K562 (cell line): Measurements from ENCODE around the gene TOP3A. TPM values are rescaled to one million over a fixed set of nuclear protein-coding genes. Genes with fewer than 3 reads are reported as not detected.
A peak's percentile ranks its signal among the peaks of the same experiment; 100 is the strongest.

Source experiments
- KLF6 ChIP-seq: fragments of 250-450 bp; sonication (Bioruptor Pico); IDR thresholded peaks from 2 replicates; pipeline ENCODE4 v1.4.0; 2020; ENCODE audit warnings: mild to moderate bottlenecking, moderate library complexity, borderline replicate concordance
- NFIC ChIP-seq: fragments of 450-650 bp; IDR thresholded peaks from 2 replicates; pipeline ENCODE4 v1.6.1; 2017; ENCODE audit warnings: mild to moderate bottlenecking, inconsistent platforms
- PURB ChIP-seq: sonication (generic); formaldehyde crosslinking; IDR thresholded peaks from 2 replicates; pipeline ENCODE4 v1.9.0; 2021; ENCODE audit warnings: low read depth, mild to moderate bottlenecking, missing genetic modification reagents
- REST ChIP-seq, 2 experiments: fragments of 450-650 bp; formaldehyde crosslinking in 1 of 2; IDR thresholded peaks; 2 replicates each; pipeline versions ENCODE4 v1.4.0 to v1.6.1; 2014 to 2020; ENCODE audit warnings: mild to moderate bottlenecking in 2 of 2, borderline replicate concordance in 1 of 2, low read depth in 1 of 2
- SIRT6 ChIP-seq: IDR thresholded peaks from one replicate; pipeline ENCODE4 v1.6.1; 2012; ENCODE audit warnings: low read depth, mild to moderate bottlenecking, control low read depth, inconsistent platforms, low read length, moderate library complexity
- SRF ChIP-seq, 2 experiments: fragments of 250-450, 450-650 bp in 1 of 2; sonication (Bioruptor Pico) in 1 of 2; sonication (generic) in 1 of 2; formaldehyde crosslinking; IDR thresholded peaks; 2 replicates each; pipeline versions ENCODE4 v1.5.0 to v1.5.1; 2020 to 2022; ENCODE audit warnings: mild to moderate bottlenecking in 1 of 2, missing genetic modification reagents in 1 of 2
- ZNF232 ChIP-seq: sonication (generic); formaldehyde crosslinking; IDR thresholded peaks from 2 replicates; pipeline ENCODE4 v1.8.0; 2022; ENCODE audit warnings: mild to moderate bottlenecking, missing genetic modification reagents
- ZNF57 ChIP-seq: fragments of 450-650 bp; formaldehyde crosslinking; IDR thresholded peaks from 2 replicates; pipeline ENCODE4 v1.4.0; 2020; ENCODE audit warnings: mild to moderate bottlenecking, moderate library complexity
- ZNF668 ChIP-seq: fragments of 250-450 bp; sonication (Bioruptor Pico); IDR thresholded peaks from 2 replicates; pipeline ENCODE4 v1.8.0; 2022; ENCODE audit warnings: mild to moderate bottlenecking, inconsistent platforms
- polyA plus RNA-seq, 8 experiments: library from polyadenylated mRNA; depleted of rRNA in 4 of 8; stranded (reverse) in 5 of 8; unstranded in 3 of 8; fragments of >200 nt; fragmentation: Nextera tagmentation in 2 of 8; fragmentation: Illumina TruSeq in 1 of 8; extraction: Ambion mirVana in 2 of 8; extraction: Trizol in 1 of 8; gene quantifications; 2 replicates each; pipeline versions ENCODE4 v1.2.1 to v1.2.3, GENCODE V29; 2011 to 2014; ENCODE audit warnings: inconsistent platforms in 1 of 8, missing spikeins in 1 of 8
- total RNA-seq, 7 experiments: library from RNA; depleted of rRNA in 6 of 7; stranded (reverse); fragments of >200 nt in 6 of 7; fragmentation: Illumina TruSeq in 2 of 7; extraction: Trizol in 2 of 7; gene quantifications; 2 replicates each; pipeline versions ENCODE4 v1.2.1 to v1.2.3, GENCODE V29; 2011 to 2021; ENCODE audit warnings: low replicate concordance in 1 of 7
- TF ChIP-seq, protein P1 (sequence below): fragments of 450-650 bp; IDR thresholded peaks from 2 replicates; pipeline ENCODE4 v1.6.1; 2016; ENCODE audit warnings: low read depth

Gene TOP3A
- total and polyA plus RNA-seq, 9 of the 15 experiments (the other 6 are each of a cell fraction or from before 2014, with no cell fraction given) = 5.2 to 49.7 (median 24.7) TPM

- TF ChIP-seq, protein P1, sequence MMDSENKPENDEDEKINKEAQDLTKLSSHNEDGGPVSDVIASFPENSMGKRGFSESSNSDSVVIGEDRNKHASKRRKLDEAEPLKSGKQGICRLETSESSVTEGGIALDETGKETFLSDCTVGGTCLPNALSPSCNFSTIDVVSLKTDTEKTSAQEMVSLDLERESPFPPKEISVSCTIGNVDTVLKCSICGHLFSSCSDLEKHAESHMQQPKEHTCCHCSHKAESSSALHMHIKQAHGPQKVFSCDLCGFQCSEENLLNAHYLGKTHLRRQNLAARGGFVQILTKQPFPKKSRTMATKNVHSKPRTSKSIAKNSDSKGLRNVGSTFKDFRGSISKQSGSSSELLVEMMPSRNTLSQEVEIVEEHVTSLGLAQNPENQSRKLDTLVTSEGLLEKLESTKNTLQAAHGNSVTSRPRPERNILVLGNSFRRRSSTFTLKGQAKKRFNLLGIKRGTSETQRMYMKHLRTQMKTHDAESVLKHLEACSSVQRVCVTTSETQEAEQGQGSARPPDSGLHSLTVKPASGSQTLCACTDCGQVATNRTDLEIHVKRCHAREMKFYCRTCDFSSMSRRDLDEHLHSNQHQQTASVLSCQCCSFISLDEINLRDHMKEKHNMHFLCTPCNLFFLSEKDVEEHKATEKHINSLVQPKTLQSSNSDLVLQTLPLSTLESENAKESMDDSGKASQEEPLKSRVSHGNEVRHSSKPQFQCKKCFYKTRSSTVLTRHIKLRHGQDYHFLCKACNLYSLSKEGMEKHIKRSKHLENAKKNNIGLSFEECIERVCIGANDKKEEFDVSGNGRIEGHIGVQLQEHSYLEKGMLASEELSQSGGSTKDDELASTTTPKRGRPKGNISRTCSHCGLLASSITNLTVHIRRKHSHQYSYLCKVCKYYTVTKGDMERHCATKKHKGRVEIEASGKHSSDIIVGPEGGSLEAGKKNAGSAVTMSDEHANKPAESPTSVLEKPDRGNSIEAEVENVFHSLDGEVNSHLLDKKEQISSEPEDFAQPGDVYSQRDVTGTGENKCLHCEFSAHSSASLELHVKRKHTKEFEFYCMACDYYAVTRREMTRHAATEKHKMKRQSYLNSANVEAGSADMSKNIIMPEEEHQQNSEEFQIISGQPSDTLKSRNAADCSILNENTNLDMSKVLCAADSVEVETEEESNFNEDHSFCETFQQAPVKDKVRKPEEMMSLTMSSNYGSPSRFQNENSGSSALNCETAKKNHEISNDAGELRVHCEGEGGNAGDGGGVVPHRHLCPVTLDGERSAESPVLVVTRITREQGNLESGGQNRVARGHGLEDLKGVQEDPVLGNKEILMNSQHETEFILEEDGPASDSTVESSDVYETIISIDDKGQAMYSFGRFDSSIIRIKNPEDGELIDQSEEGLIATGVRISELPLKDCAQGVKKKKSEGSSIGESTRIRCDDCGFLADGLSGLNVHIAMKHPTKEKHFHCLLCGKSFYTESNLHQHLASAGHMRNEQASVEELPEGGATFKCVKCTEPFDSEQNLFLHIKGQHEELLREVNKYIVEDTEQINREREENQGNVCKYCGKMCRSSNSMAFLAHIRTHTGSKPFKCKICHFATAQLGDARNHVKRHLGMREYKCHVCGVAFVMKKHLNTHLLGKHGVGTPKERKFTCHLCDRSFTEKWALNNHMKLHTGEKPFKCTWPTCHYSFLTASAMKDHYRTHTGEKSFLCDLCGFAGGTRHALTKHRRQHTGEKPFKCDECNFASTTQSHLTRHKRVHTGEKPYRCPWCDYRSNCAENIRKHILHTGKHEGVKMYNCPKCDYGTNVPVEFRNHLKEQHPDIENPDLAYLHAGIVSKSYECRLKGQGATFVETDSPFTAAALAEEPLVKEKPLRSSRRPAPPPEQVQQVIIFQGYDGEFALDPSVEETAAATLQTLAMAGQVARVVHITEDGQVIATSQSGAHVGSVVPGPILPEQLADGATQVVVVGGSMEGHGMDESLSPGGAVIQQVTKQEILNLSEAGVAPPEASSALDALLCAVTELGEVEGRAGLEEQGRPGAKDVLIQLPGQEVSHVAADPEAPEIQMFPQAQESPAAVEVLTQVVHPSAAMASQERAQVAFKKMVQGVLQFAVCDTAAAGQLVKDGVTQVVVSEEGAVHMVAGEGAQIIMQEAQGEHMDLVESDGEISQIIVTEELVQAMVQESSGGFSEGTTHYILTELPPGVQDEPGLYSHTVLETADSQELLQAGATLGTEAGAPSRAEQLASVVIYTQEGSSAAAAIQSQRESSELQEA = peak; percentile 83
- TF ChIP-seq REST (IDR thresholded peaks at IDR 0.05; ENCODE audit: borderline replicate concordance) = peak; percentile 83
- no peak for TF ChIP-seq REST (CRISPR knock-in tag; IDR thresholded peaks at IDR 0.05; ENCODE audit: low read depth)
- TF ChIP-seq PURB (CRISPR knock-in tag) = no peak
- TF ChIP-seq ZNF668 (CRISPR knock-in tag) = no peak
- 0 out of 4 replicates have a peak, but pooled peaks of 1 of the 2 experiments have one; percentile 7 for TF ChIP-seq SRF (CRISPR knock-in tag; IDR thresholded peaks at IDR 0.05)
- no peak for TF ChIP-seq SIRT6
- TF ChIP-seq ZNF57 (CRISPR knock-in tag) = no peak
- TF ChIP-seq NFIC = no peak
- TF ChIP-seq ZNF232 (CRISPR knock-in tag) = no peak
- no peak for TF ChIP-seq KLF6 (CRISPR knock-in tag)
Observed at GRCh38 chr17:18314731-18315561, at the start of gene TOP3A, which contains the start of gene SMCR8 (continued).
